Activated T-cell treated with anti-CD3 and anti-CD28 coated beads, Interleukin-2, amount 50 U/mL, for 72 hours (primary cell): ENCODE measurements around the gene CD247. TPM values are rescaled to one million over a fixed set of nuclear protein-coding genes. Genes with fewer than 3 reads are reported as not detected.

Experiments used
- ATAC-seq, 2 donors: fragments of 150-1000 bp; cut with Tn5 transposase; replicated peaks in 1 of 2; 2 replicates each; pipeline ENCODE4 v1.10.0; 2021; ENCODE audit warnings: moderate library complexity in 2 of 2, mild to moderate bottlenecking in 1 of 2
- DNase-seq, 2 donors: peaks; one replicate each; pipeline ENCODE4 v3.0.0; 2021 to 2022; ENCODE audit warnings: mixed read lengths in 1 of 2
- H3K27ac Mint-ChIP-seq: one replicate; pipeline ENCODE4 v1.8.0; 2022; ENCODE audit warnings: mild to moderate bottlenecking, moderate library complexity, mixed read lengths
- H3K27me3 Mint-ChIP-seq: one replicate; pipeline ENCODE4 v1.8.0; 2022; ENCODE audit warnings: low read depth, mixed read lengths
- H3K36me3 Mint-ChIP-seq, 2 donors: one replicate each; pipeline ENCODE4 v1.8.0; 2022; ENCODE audit warnings: mixed read lengths in 2 of 2, mild to moderate bottlenecking in 1 of 2; ENCODE audit not compliant: insufficient read depth in 2 of 2
- H3K4me1 Mint-ChIP-seq: one replicate; pipeline ENCODE4 v1.8.0; 2022; ENCODE audit warnings: low read depth, mixed read lengths
- H3K4me3 Mint-ChIP-seq, 2 donors: one replicate each; pipeline ENCODE4 v1.8.0; 2022; ENCODE audit warnings: mild to moderate bottlenecking in 2 of 2, mixed read lengths in 2 of 2, moderate library complexity in 2 of 2
- H3K9me3 Mint-ChIP-seq, 2 donors: one replicate each; pipeline ENCODE4 v1.8.0; 2022; ENCODE audit warnings: mixed read lengths in 2 of 2
- total RNA-seq, 2 donors: library from RNA; stranded (reverse); gene quantifications; one replicate each; pipeline ENCODE4 v1.2.3, GENCODE V29; 2022

Gene CD247
- total RNA-seq, 2 donors from 2014 or later: 160 to 178 TPM

- Mint-ChIP-seq H3K9me3 (no peaks in the 10 kb centered on the region), H3K4me1 (peaks cover 51% of the 10 kb centered on the region), H3K27ac (no peak overlapping the region), H3K4me3 (no peak overlapping the region), H3K27me3 (no peaks in the 10 kb centered on the region), H3K36me3 (no peaks in the 10 kb centered on the region)
- no peak for DNase-seq
- ATAC-seq: no peak
Observed at GRCh38 chr1:167551362-167551761, 33.0 kb upstream of the CD247 start.

- no peak for ATAC-seq
- H3K36me3 Mint-ChIP-seq: no peaks in the 10 kb centered on the region
- no peak overlapping the region for H3K27ac Mint-ChIP-seq
- H3K27me3 Mint-ChIP-seq: no peaks in the 10 kb centered on the region
- H3K4me1 Mint-ChIP-seq: peaks cover 40% of the 10 kb centered on the region
- DNase-seq: no peak
- no peak overlapping the region for H3K4me3 Mint-ChIP-seq
- no peaks in the 10 kb centered on the region for H3K9me3 Mint-ChIP-seq
Observed at GRCh38 chr1:167548059-167548932, 30.0 kb upstream of the CD247 start.

- Mint-ChIP-seq H3K4me1 (peaks cover 39% of the 10 kb centered on the region), H3K27me3 (no peaks in the 10 kb centered on the region), H3K27ac (no peak overlapping the region), H3K9me3 (no peaks in the 10 kb centered on the region), H3K36me3 (no peaks in the 10 kb centered on the region), H3K4me3 (no peak overlapping the region)
- ATAC-seq (no peak), DNase-seq (no peak)
Observed at GRCh38 chr1:167546935-167547334, 28.6 kb upstream of the CD247 start.

- no peak overlapping the region for H3K27ac Mint-ChIP-seq
- no peak for DNase-seq
- no peaks in the 10 kb centered on the region for H3K36me3 Mint-ChIP-seq
- no peak for ATAC-seq
- no peak overlapping the region for H3K4me3 Mint-ChIP-seq
- H3K9me3 Mint-ChIP-seq: no peaks in the 10 kb centered on the region
- no peaks in the 10 kb centered on the region for H3K27me3 Mint-ChIP-seq
- peaks cover 39% of the 10 kb centered on the region for H3K4me1 Mint-ChIP-seq
Observed at GRCh38 chr1:167545349-167545748, 27.0 kb upstream of the CD247 start.

- DNase-seq (peak in 1 of 2 donors; percentile 25), ATAC-seq (peak in 1 of 2 donors; percentile 36)
- Mint-ChIP-seq H3K9me3 (no peaks in the 10 kb centered on the region), H3K36me3 (no peaks in the 10 kb centered on the region), H3K27ac (peak overlapping the region; percentile 1), H3K27me3 (no peaks in the 10 kb centered on the region), H3K4me1 (peaks cover 46% of the 10 kb centered on the region), H3K4me3 (peak overlapping the region in 1 of 2 donors; percentile 1)
Observed at GRCh38 chr1:167544447-167545093, 26.2 kb upstream of the CD247 start.

GRCh38 chr1:167543199-167543990 lies 25.1 kb upstream of the CD247 start:
- peaks cover 57% of the 10 kb centered on the region for H3K4me1 Mint-ChIP-seq
- DNase-seq: no peak
- H3K9me3 Mint-ChIP-seq: no peaks in the 10 kb centered on the region
- H3K27ac Mint-ChIP-seq: no peak overlapping the region
- H3K36me3 Mint-ChIP-seq: no peaks in the 10 kb centered on the region
- no peak for ATAC-seq
- H3K27me3 Mint-ChIP-seq: no peaks in the 10 kb centered on the region
- no peak overlapping the region for H3K4me3 Mint-ChIP-seq

- Mint-ChIP-seq H3K9me3 (no peaks in the 10 kb centered on the region), H3K36me3 (no peaks in the 10 kb centered on the region), H3K27me3 (no peaks in the 10 kb centered on the region), H3K4me1 (peaks cover 48% of the 10 kb centered on the region), H3K4me3 (peak overlapping the region in 1 of 2 donors; percentile 54), H3K27ac (peak overlapping the region; percentile 73)
- DNase-seq (no peak), ATAC-seq (peak; percentile 59 to 73)
Observed at GRCh38 chr1:167542109-167543032, 24.0 kb upstream of the CD247 start.

GRCh38 chr1:167541610-167542009 lies 23.3 kb upstream of the CD247 start:
- no peaks in the 10 kb centered on the region for H3K36me3 Mint-ChIP-seq
- peaks cover 47% of the 10 kb centered on the region for H3K4me1 Mint-ChIP-seq

GRCh38 chr1:167541003-167541402 lies 22.7 kb upstream of the CD247 start:
- Mint-ChIP-seq H3K4me3 (no peak overlapping the region), H3K27ac (peak overlapping the region; percentile 65), H3K9me3 (no peaks in the 10 kb centered on the region), H3K4me1 (peaks cover 47% of the 10 kb centered on the region), H3K36me3 (no peaks in the 10 kb centered on the region), H3K27me3 (no peaks in the 10 kb centered on the region)
- no peak for ATAC-seq
- no peak for DNase-seq

More at GRCh38 chr1:167541610-167542009, 23.3 kb upstream of the CD247 start:
- no peaks in the 10 kb centered on the region for H3K27me3 Mint-ChIP-seq
- no peaks in the 10 kb centered on the region for H3K9me3 Mint-ChIP-seq
- ATAC-seq (peak; percentile 51 to 58), DNase-seq (no peak)
- peak overlapping the region; percentile 73 for H3K27ac Mint-ChIP-seq
- peak overlapping the region in 1 of 2 donors; percentile 54 for H3K4me3 Mint-ChIP-seq

GRCh38 chr1:167538657-167539056 lies 20.3 kb upstream of the CD247 start:
- Mint-ChIP-seq H3K9me3 (no peaks in the 10 kb centered on the region), H3K4me3 (peak overlapping the region; percentile 20 to 57), H3K27me3 (no peaks in the 10 kb centered on the region), H3K4me1 (peaks cover 42% of the 10 kb centered on the region), H3K27ac (no peak overlapping the region), H3K36me3 (no peaks in the 10 kb centered on the region)
- no peak for DNase-seq
- no peak for ATAC-seq

GRCh38 chr1:167533851-167534300 lies 15.5 kb upstream of the CD247 start:
- Mint-ChIP-seq H3K4me1 (peaks cover 9% of the 10 kb centered on the region), H3K4me3 (no peak overlapping the region), H3K9me3 (no peaks in the 10 kb centered on the region), H3K36me3 (no peaks in the 10 kb centered on the region), H3K27me3 (no peaks in the 10 kb centered on the region), H3K27ac (no peak overlapping the region)
- ATAC-seq (peak; percentile 72 to 84), DNase-seq (peak; percentile 60 to 73)
